AG04450 (cell line): ENCODE data around the gene ATP11A. TPM values are rescaled to one million over a fixed set of nuclear protein-coding genes. Genes with fewer than 3 reads are reported as not detected.

Experiments used
- CTCF ChIA-PET: fragments of 300-600, 350-600 bp; formaldehyde crosslinking; extraction: SDS; loops from one replicate; lab custom pipeline; 2022; ENCODE audit warnings: antibody characterized with exemption, inconsistent platforms; lab: Charles Lee
- POLR2A ChIA-PET: fragments of 350-600 bp; formaldehyde crosslinking; extraction: SDS; loops from one replicate; lab custom pipeline; 2021; ENCODE audit warnings: antibody characterized with exemption, inconsistent platforms; lab: Yijun Ruan, JAX
- DNase-seq: peaks from one replicate; pipeline ENCODE4 v3.0.0-alpha.2; 2011; ENCODE audit warnings: low read depth, low spot score
- H3K27ac ChIP-seq: one replicate; pipeline ENCODE4 v1.5.1; 2012; ENCODE audit warnings: low read depth, low read length, control low read depth
- H3K27me3 ChIP-seq: one replicate; pipeline ENCODE4 v1.6.0; 2012; ENCODE audit warnings: low read length; ENCODE audit not compliant: control insufficient read depth, insufficient read depth
- H3K4me3 ChIP-seq: 2 replicates; pipeline ENCODE4 v1.5.1; 2011; ENCODE audit warnings: mild to moderate bottlenecking, low read depth, low read length, control low read depth
- H3K9me3 ChIP-seq: 2 replicates; pipeline ENCODE4 v1.5.1; 2012; ENCODE audit warnings: low read length; ENCODE audit not compliant: control insufficient read depth, insufficient read depth
- CTCF ChIP-seq: IDR thresholded peaks from 2 replicates; pipeline ENCODE4 v1.5.1; 2011; ENCODE audit warnings: low read depth, low read length, control low read depth, inconsistent platforms
- polyA plus RNA-seq: library from polyadenylated mRNA; depleted of rRNA; stranded (reverse); fragments of >200 nt; gene quantifications from 2 replicates; pipeline ENCODE4 v1.2.3, GENCODE V29; 2011

ATP11A gene
- polyA plus RNA-seq, 1 experiment = 5.8 TPM

- H3K27ac ChIP-seq = no peak overlapping the region
- POLR2A ChIA-PET = no interaction called here
- no peak for TF ChIP-seq CTCF
Measured at GRCh38 chr13:112669881-112670499, 19.8 kb upstream of the ATP11A start.

GRCh38 chr13:112670864-112671263, 19.0 kb upstream of the ATP11A start:
- POLR2A ChIA-PET = no interaction called here
- TF ChIP-seq CTCF = no peak
- CTCF ChIA-PET = no interaction called here
- Histone ChIP-seq H3K27me3 (peaks cover 31% of the 10 kb centered on the region), H3K4me3 (no peak overlapping the region), H3K9me3 (no peaks in the 10 kb centered on the region), H3K27ac (no peak overlapping the region)
- DNase-seq = no peak

More at GRCh38 chr13:112669881-112670499, 19.8 kb upstream of the ATP11A start:
- CTCF ChIA-PET = no interaction called here
- peaks cover 27% of the 10 kb centered on the region for H3K27me3 ChIP-seq
- H3K4me3 ChIP-seq = no peak overlapping the region
- DNase-seq = no peak
- H3K9me3 ChIP-seq = no peaks in the 10 kb centered on the region; the same call in 1 of the 2 replicates

DNA sequence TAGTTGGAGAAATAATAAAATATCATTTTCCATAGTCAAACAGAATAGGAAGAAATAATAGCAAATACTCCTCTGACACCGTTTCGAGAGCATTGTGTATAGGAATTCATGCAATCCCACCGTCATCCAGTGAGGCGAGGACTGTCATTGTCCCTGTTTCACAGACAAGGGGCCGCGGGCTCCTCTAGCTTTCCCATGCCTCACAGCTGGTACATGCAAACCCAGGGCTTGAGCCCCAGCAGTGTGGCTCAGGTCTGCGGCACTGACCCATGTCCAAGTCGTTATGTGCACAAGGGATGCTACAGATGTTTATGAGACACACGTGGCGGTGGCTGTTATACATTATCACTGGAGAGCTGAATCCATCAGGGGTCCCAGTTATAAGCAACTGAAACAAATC, 18.5 kb upstream of the ATP11A start:
- H3K27me3 ChIP-seq = peaks cover 34% of the 10 kb centered on the region
- DNase-seq = no peak
- H3K9me3 ChIP-seq = no peaks in the 10 kb centered on the region
- H3K27ac ChIP-seq = no peak overlapping the region
- no peak overlapping the region for H3K4me3 ChIP-seq
- TF ChIP-seq CTCF = no peak
- POLR2A ChIA-PET = no interaction called here
- CTCF ChIA-PET = no interaction called here

GRCh38 chr13:112672651-112673284, 17.1 kb upstream of the ATP11A start:
- POLR2A ChIA-PET = no interaction called here
- DNase-seq = no peak

More at GRCh38 chr13:112672651-112673284, 17.1 kb upstream of the ATP11A start:
- peaks cover 36% of the 10 kb centered on the region for H3K27me3 ChIP-seq
- CTCF ChIA-PET = no interaction called here
- H3K9me3 ChIP-seq = no peaks in the 10 kb centered on the region
- no peak for TF ChIP-seq CTCF
- H3K27ac ChIP-seq = no peak overlapping the region
- H3K4me3 ChIP-seq = no peak overlapping the region
